Measurements from ENCODE around the gene ZNF124.

DNA sequence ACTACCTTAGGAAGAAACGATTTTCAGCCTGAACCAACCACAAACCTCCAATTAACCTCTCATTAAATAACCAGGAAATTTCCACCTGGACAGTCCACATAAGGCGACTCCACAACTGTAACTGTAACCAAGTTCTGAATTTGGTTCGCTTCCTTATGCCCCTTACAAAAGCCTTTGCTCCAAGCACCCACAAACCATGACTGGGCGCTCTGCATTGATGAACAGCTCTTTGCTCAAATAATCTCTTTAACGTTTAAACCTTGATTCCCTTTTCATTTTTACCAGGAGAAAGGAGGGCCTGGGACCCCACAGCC is 38.2 kb upstream of the ZNF124 start:
- TF ChIP-seq, protein P1, sequence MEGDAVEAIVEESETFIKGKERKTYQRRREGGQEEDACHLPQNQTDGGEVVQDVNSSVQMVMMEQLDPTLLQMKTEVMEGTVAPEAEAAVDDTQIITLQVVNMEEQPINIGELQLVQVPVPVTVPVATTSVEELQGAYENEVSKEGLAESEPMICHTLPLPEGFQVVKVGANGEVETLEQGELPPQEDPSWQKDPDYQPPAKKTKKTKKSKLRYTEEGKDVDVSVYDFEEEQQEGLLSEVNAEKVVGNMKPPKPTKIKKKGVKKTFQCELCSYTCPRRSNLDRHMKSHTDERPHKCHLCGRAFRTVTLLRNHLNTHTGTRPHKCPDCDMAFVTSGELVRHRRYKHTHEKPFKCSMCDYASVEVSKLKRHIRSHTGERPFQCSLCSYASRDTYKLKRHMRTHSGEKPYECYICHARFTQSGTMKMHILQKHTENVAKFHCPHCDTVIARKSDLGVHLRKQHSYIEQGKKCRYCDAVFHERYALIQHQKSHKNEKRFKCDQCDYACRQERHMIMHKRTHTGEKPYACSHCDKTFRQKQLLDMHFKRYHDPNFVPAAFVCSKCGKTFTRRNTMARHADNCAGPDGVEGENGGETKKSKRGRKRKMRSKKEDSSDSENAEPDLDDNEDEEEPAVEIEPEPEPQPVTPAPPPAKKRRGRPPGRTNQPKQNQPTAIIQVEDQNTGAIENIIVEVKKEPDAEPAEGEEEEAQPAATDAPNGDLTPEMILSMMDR (IDR thresholded peaks at IDR 0.05), result no peak
- TF ChIP-seq POLR2A (IDR thresholded peaks at IDR 0.05), result no peak
